Dermis blood vessel endothelial cell (primary cell): ENCODE data around the gene PPP2R5C. TPM values are rescaled to one million over a fixed set of nuclear protein-coding genes. Genes with fewer than 3 reads are reported as not detected.

Experiments used
- DNase-seq: peaks from one replicate; pipeline ENCODE4 v3.0.0; 2010
- total RNA-seq: library from RNA; depleted of rRNA; stranded (reverse); fragments of >200 nt; gene quantifications from 2 replicates; pipeline ENCODE4 v1.2.3, GENCODE V29; 2014

The PPP2R5C gene
- total RNA-seq, 1 donor from 2014 or later = 80.8 TPM

GRCh38 chr14:101843665-101844064 lies 82.2 kb downstream of the PPP2R5C start:
- peak; percentile 15 for DNase-seq

GRCh38 chr14:101844219-101844618 lies 82.7 kb downstream of the PPP2R5C start:
- no peak for DNase-seq

DNA sequence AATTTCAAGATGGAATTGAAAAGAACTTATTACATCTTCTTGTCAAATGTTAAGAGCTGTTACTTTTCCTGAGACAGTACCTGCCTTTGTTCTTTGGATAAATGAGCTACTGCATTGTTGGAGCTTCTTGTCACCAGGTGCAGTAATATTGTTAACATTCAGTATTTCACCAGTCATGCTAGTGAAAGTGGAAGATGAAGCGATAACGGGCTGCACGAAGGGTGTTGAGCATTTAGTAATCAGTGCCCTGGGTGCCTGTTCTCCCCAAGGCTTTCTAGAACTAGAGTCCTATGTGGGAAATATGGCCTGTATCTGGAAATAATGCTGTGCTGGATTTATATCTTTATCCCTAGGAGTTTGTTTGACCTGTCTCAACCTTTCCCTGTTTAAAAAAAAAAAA lies 83.2 kb downstream of the PPP2R5C start:
- no peak for DNase-seq

- DNase-seq = no peak
Observed at GRCh38 chr14:101845496-101845895, 84.0 kb downstream of the PPP2R5C start.

DNA sequence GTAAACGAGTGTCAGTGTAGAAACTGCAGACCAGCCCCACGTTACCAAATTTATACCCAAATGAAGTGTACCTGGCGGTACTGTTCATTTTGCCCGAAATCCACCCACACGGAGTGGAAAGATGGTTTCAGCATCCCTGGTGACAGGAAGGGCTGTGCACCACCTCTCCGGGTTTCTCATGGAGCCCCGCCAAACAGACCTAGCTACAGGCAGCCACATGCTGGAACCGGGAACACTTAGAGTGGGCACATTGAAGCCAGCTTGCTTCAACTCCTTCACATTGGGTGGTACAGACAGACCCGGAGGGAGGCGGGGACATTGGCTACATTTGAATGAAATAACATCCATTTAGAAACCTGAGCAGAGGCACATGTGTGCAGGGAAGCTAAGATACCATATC lies 84.4 kb downstream of the PPP2R5C start:
- DNase-seq = no peak

GRCh38 chr14:101849125-101849524 lies 87.6 kb downstream of the PPP2R5C start:
- no peak for DNase-seq

GRCh38 chr14:101849640-101850039 lies 88.1 kb downstream of the PPP2R5C start:
- no peak for DNase-seq

DNA sequence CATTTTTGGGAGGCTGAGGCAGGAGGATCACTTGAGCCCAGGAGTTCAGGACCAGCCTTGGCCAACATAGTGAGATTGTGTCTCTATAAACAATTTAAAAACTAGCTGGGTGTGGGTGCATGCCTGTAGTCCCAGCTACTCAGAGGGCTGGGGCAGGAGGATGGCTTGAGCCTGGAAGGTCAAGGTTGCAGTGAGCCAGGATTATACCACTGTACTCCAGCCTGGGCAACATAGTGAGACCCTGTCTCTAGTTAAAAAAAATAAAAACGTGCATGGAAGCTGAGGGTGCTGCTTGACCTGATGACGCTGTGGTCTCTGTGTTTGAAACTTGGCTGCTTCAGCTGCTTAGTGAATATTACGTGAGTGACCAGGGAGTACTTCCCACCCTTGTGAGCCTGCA lies 89.7 kb downstream of the PPP2R5C start:
- no peak for DNase-seq

DNA sequence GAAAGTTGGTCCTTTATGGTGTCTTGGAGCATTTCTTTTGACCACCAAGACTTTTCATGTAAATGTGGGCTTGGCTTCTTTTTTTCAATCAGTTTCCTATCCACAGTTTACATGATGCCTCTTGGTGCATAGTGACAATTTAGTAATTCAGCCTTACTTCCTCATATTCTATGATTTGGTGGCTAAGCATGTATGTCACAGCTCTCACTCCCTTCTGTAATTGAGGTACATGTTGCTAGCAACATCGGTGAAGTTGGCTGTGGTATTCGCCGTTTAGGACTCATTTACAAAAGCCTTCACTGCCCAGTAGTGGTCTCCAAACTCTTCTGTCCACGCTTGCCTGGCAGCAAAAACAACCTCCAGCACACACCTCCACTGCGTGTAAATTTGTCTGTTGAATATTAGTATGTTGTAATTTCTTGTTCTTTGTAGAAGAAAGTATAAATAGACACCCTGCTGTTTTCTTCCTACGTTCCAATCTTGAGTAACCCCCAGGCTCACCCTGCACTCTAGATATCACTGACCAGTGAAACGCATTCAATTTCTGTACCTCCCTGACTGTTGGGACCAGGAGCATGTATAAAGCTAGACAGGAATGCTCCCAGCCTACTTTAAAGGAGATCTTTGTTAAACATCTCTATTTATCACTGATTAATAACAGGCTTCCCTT lies 90.4 kb downstream of the PPP2R5C start:
- DNase-seq = no peak

DNA sequence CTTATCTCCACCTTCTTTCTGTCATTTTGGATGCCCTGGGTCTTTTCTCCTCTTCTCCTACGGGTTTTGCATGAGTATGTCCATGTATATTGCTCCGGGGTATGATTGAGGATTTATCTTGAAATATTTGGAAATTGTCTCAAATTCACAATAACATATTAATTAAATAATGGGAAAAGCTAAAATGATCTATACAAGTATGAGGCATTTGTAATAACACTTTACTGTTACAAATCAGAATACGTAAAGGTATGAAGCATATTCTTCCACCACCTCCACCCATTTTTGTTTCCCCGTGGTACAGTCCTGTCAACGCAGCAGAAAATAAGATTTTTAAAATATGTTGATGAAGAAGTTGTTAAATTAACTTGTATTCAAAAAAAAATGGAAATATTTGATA lies 91.3 kb downstream of the PPP2R5C start:
- no peak for DNase-seq

GRCh38 chr14:101853455-101854018 lies 92.0 kb downstream of the PPP2R5C start:
- DNase-seq = no peak

DNA sequence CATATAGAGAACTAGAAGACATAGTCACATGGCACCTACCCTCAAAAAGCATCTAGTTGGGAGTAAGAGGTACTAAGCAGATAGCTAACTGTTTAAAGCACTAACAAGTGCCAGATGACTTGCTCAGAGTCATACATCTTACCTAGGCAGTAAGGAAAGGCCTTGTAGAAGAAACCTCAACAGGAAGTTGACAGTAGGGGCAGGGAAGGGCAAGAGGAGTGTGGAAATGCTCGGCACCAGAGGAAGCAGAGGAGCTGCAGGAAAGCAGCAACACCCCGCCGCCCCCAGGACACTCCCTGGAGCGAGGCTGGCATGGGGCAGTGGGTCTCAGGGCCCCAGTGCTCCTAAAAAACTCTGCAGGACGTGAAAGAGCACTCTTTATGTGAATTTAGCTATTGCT lies 92.9 kb downstream of the PPP2R5C start:
- DNase-seq = peak; percentile 10

- no peak for DNase-seq
Observed at GRCh38 chr14:101855958-101856357, 94.4 kb downstream of the PPP2R5C start.

GRCh38 chr14:101856536-101856935 lies 95.0 kb downstream of the PPP2R5C start:
- no peak for DNase-seq

GRCh38 chr14:101857226-101857625 lies 95.7 kb downstream of the PPP2R5C start:
- no peak for DNase-seq

- no peak for DNase-seq
Observed at GRCh38 chr14:101858791-101859537, 97.5 kb downstream of the PPP2R5C start.

DNA sequence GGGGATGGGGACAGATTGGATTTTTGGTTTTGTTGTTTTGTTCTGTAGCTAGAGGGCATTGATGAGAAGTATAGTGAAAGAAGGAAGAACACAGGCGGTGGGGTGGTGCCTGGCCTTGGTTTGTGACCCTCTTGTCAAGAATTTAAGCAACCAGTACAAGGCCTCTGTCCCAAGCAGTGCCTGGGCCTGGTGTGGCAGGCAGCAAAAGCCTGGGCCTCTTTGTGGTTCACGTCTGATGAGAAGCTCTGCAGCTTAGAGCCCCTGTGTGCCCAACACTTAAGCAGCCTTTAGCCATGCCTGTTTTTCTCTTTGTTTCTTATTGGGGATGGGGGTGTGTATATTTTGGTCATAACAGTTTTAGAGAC lies 98.0 kb downstream of the PPP2R5C start:
- DNase-seq = no peak

- no peak for DNase-seq
Observed at GRCh38 chr14:101859958-101860357, 98.4 kb downstream of the PPP2R5C start.

DNA sequence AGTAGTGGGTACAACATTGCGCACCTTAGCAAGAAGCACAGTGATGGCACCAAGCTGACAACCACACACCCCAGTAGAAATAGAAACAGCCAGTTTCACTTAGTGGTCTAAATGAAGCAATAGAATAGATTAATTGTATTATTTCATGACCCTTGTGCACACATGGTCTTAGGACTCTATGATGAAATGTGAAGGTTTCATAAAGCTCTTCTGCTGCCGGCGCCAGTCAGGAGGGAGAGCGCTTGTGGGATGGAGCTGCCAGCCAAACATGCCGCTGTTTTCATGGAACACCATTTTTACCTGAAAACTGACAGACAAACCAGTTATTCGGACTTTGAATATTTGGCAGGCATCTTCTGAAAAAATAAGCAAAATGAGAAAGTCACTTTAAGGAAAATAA lies 100.0 kb downstream of the PPP2R5C start:
- DNase-seq = no peak

DNA sequence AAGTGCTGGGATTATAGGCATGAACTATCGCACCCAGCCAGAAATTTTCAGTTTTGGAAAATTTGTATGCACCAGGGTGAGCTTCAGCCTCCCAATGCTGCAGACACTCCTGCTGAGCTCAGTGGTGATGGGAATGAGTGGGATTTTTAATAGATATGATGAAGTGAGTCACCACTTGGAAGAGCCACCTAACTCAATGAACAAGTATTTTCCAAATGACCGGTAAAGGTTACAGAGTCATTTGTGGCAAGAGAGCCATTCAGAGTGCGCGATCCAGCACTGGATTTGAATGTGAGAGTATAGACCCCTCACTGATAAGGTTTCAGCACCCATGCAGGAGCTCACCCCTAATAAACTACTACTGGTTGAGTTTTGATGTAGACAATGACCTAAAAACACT lies 100.7 kb downstream of the PPP2R5C start:
- no peak for DNase-seq

- no peak for DNase-seq
Observed at GRCh38 chr14:101862711-101863110, 101.2 kb downstream of the PPP2R5C start.

DNA sequence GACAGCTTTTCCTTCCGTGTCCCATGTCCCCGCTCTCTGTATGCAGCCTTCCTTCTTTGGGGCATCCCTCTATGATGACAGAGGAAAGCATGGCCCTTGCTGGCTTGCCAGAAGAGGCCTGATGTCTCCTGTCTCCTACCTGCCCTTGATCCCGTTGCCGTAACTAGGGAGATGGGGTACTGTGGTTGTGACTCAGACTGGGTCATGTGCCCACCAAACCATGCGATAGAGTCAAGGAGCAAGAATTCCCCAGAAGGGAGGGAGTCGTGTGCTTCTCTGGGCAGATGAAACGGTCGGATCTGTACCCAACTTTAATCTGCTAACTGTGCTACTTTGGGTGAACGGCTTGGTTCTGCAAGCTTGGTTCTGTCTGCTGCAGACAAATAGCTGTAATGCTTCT lies 103.8 kb downstream of the PPP2R5C start:
- no peak for DNase-seq

- DNase-seq = no peak
Observed at GRCh38 chr14:101867854-101868253, 106.3 kb downstream of the PPP2R5C start.

GRCh38 chr14:101869217-101869616 lies 107.7 kb downstream of the PPP2R5C start:
- DNase-seq = no peak
